IMR-90 (cell line): ENCODE measurements around the gene GSTA2. TPM values are rescaled to one million over a fixed set of nuclear protein-coding genes. Genes with fewer than 3 reads are reported as not detected.

Source experiments
- ATAC-seq: fragments of 200-7000 bp; cut with Tn5 transposase; 2 replicates; pipeline ENCODE4 v1.9.1; 2020; ENCODE audit warnings: low read depth, mild to moderate bottlenecking, moderate library complexity
- BruUV-seq: library from RNA; stranded (reverse); fragments of 400-500 nt; replicated peaks from 2 replicates; lab custom pipeline; 2021; lab: Mats Ljungman, UMichigan
- CTCF ChIA-PET: fragments of 300-600 bp; formaldehyde crosslinking; extraction: SDS; loops from one replicate; lab custom pipeline; 2021; ENCODE audit warnings: antibody characterized with exemption; lab: Yijun Ruan, JAX
- POLR2A ChIA-PET: fragments of 300-600 bp; sonication (Branson Sonifier 250); formaldehyde crosslinking; loops from one replicate; lab custom pipeline; 2022; ENCODE audit warnings: antibody characterized with exemption; ENCODE audit not compliant: unreplicated experiment; lab: Charles Lee
- DNase-seq: peaks from one replicate; pipeline ENCODE4 v3.0.0; 2013
- H2AFZ ChIP-seq: replicated peaks from 2 replicates; pipeline ENCODE3; 2013; ENCODE audit warnings: low read length, mild to moderate bottlenecking; ENCODE audit not compliant: poor library complexity
- H2AK5ac ChIP-seq: 2 replicates; pipeline ENCODE4 v1.6.1; 2013; ENCODE audit warnings: low read depth, low read length, inconsistent platforms
- H2AK9ac ChIP-seq: replicated peaks from 2 replicates; pipeline ENCODE3; 2013; ENCODE audit warnings: mild to moderate bottlenecking, low read depth, low read length, moderate library complexity; ENCODE audit not compliant: poor library complexity
- H2BK120ac ChIP-seq: 2 replicates; pipeline ENCODE4 v1.6.1; 2013; ENCODE audit warnings: low read depth, low read length, inconsistent platforms
- H2BK15ac ChIP-seq: 3 replicates; pipeline ENCODE4 v1.6.1; 2013; ENCODE audit warnings: low read depth, low read length, inconsistent platforms
- H2BK20ac ChIP-seq: 2 replicates; pipeline ENCODE4 v1.6.1; 2013; ENCODE audit warnings: low read depth, mild to moderate bottlenecking, inconsistent platforms, low read length, moderate library complexity
- H2BK5ac ChIP-seq: 2 replicates; pipeline ENCODE4 v1.6.1; 2013; ENCODE audit warnings: mild to moderate bottlenecking, low read depth, low read length, inconsistent platforms; ENCODE audit not compliant: poor library complexity, severe bottlenecking
- H3K14ac ChIP-seq: replicated peaks from 2 replicates; pipeline ENCODE4 v1.6.1; 2013; ENCODE audit warnings: low read depth, low read length, inconsistent platforms
- H3K18ac ChIP-seq: 2 replicates; pipeline ENCODE4 v1.6.1; 2013; ENCODE audit warnings: low read depth, low read length, control low read depth
- H3K23ac ChIP-seq: 2 replicates; pipeline ENCODE4 v1.6.1; 2013; ENCODE audit warnings: low read depth, low read length, inconsistent platforms
- H3K27ac ChIP-seq: 2 replicates; pipeline ENCODE4 v1.5.1; 2013; ENCODE audit warnings: mild to moderate bottlenecking, control low read depth, low read length; ENCODE audit not compliant: insufficient read depth
- H3K27me3 ChIP-seq: 2 replicates; pipeline ENCODE4 v1.6.1; 2013; ENCODE audit warnings: low read length; ENCODE audit not compliant: control insufficient read depth, insufficient read depth
- H3K36me3 ChIP-seq: 2 replicates; pipeline ENCODE4 v1.6.1; 2013; ENCODE audit warnings: low read length, mixed read lengths; ENCODE audit not compliant: control insufficient read depth, insufficient read depth
- H3K4ac ChIP-seq: 2 replicates; pipeline ENCODE4 v1.6.1; 2013; ENCODE audit warnings: low read depth, low read length, inconsistent platforms
- H3K4me1 ChIP-seq: 2 replicates; pipeline ENCODE4 v1.6.1; 2013; ENCODE audit warnings: low read length, mixed read lengths; ENCODE audit not compliant: control insufficient read depth, insufficient read depth
- H3K4me2 ChIP-seq: 2 replicates; pipeline ENCODE4 v1.6.1; 2013; ENCODE audit warnings: low read depth, mild to moderate bottlenecking, control low read depth, low read length, moderate library complexity
- H3K4me3 ChIP-seq: 2 replicates; pipeline ENCODE4 v1.5.1; 2013; ENCODE audit warnings: low read depth, mild to moderate bottlenecking, control low read depth, low read length, moderate library complexity; ENCODE audit not compliant: insufficient read depth
- H3K56ac ChIP-seq: 2 replicates; pipeline ENCODE4 v1.6.1; 2013; ENCODE audit warnings: low read length, inconsistent platforms; ENCODE audit not compliant: insufficient read depth; ENCODE audit errors: extremely low read depth
- H3K79me1 ChIP-seq, 2 experiments: 2 replicates each; pipeline ENCODE4 v1.6.1; 2013; ENCODE audit warnings: low read length in 2 of 2, inconsistent platforms in 1 of 2, low read depth in 1 of 2
- H3K9ac ChIP-seq: 2 replicates; pipeline ENCODE4 v1.6.1; 2013; ENCODE audit warnings: low read depth, low read length, control low read depth
- H3K9me1 ChIP-seq: 2 replicates; pipeline ENCODE4 v1.6.1; 2013; ENCODE audit warnings: low read length, inconsistent platforms; ENCODE audit not compliant: insufficient read depth
- H3K9me3 ChIP-seq: 2 replicates; pipeline ENCODE4 v1.6.1; 2013; ENCODE audit warnings: low read length; ENCODE audit not compliant: control insufficient read depth, insufficient read depth
- H4K20me1 ChIP-seq: 2 replicates; pipeline ENCODE4 v1.6.1; 2013; ENCODE audit warnings: low read length, inconsistent platforms; ENCODE audit not compliant: insufficient read depth
- H4K5ac ChIP-seq: 2 replicates; pipeline ENCODE4 v1.6.1; 2013; ENCODE audit warnings: mild to moderate bottlenecking, low read depth, low read length, control low read depth
- H4K8ac ChIP-seq, 2 experiments: 2 replicates each; pipeline ENCODE4 v1.6.1; 2013; ENCODE audit warnings: low read depth in 2 of 2, low read length in 2 of 2, control low read depth in 1 of 2, inconsistent platforms in 1 of 2
- H4K91ac ChIP-seq: 2 replicates; pipeline ENCODE4 v1.6.1; 2013; ENCODE audit warnings: low read depth, low read length, inconsistent platforms; ENCODE audit not compliant: insufficient read depth
- BHLHE40 ChIP-seq: fragments of 150-350 bp; IDR thresholded peaks from 2 replicates; pipeline ENCODE4 v1.6.1; 2016; ENCODE audit warnings: mild to moderate bottlenecking, low read depth, low read length
- CEBPB ChIP-seq: IDR thresholded peaks from 2 replicates; pipeline ENCODE4 v1.6.1; 2012; ENCODE audit warnings: low read depth, low read length, improper control_type of control experiment
- CHD1 ChIP-seq: IDR thresholded peaks from 2 replicates; pipeline ENCODE4 v1.6.1; 2012; ENCODE audit warnings: low read depth, low read length, improper control_type of control experiment
- FOS ChIP-seq: fragments of 150-350 bp; IDR thresholded peaks from 2 replicates; pipeline ENCODE4 v1.6.1; 2016; ENCODE audit warnings: low read depth, low read length
- MAFK ChIP-seq: IDR thresholded peaks from 2 replicates; pipeline ENCODE4 v1.6.1; 2012; ENCODE audit warnings: low read depth, low read length, improper control_type of control experiment
- MAZ ChIP-seq: IDR thresholded peaks from 2 replicates; pipeline ENCODE4 v1.6.1; 2012; ENCODE audit warnings: low read depth, mild to moderate bottlenecking, low read length, improper control_type of control experiment, moderate library complexity, borderline replicate concordance
- MXI1 ChIP-seq: IDR thresholded peaks from 2 replicates; pipeline ENCODE4 v1.6.1; 2012; ENCODE audit warnings: low read depth, mild to moderate bottlenecking, low read length, moderate library complexity, borderline replicate concordance
- NFE2L2 ChIP-seq: fragments of 150-350 bp; IDR thresholded peaks from 2 replicates; pipeline ENCODE4 v1.6.1; 2016; ENCODE audit warnings: low read depth, mild to moderate bottlenecking, low read length
- POLR2A ChIP-seq: IDR thresholded peaks from 2 replicates; pipeline ENCODE4 v1.6.1; 2012; ENCODE audit warnings: mild to moderate bottlenecking, low read depth, low read length
- RAD21 ChIP-seq: IDR thresholded peaks from 2 replicates; pipeline ENCODE4 v1.6.1; 2012; ENCODE audit warnings: low read length, improper control_type of control experiment
- SMC3 ChIP-seq: fragments of 150-350 bp; IDR thresholded peaks from 2 replicates; pipeline ENCODE4 v1.6.1; 2016; ENCODE audit warnings: low read depth, mild to moderate bottlenecking, antibody characterized with exemption, low read length, moderate library complexity
- WGBS, 2 experiments: methylation state at CpG; one replicate each; pipeline versions ENCODE4 v1.1.5 to v1.1.7; 2013; ENCODE audit warnings: missing lambda C conversion rate in 2 of 2; ENCODE audit not compliant: insufficient read length in 1 of 2; ENCODE audit errors: extremely low coverage in 2 of 2; 5-methylcytosine and 5-hydroxymethylcytosine counted together
- dilution Hi-C: fragments of 300-500 bp; cut with HindIII; formaldehyde crosslinking; loops from one replicate; pipeline ENCODE4 v1.14.3; 2018; ENCODE audit warnings: low sequenced_read_pairs; ENCODE audit not compliant: unreplicated experiment
- in situ Hi-C: fragments of 300-500 bp; cut with MboI; formaldehyde crosslinking; loops from 3 replicates; pipeline ENCODE4 v1.14.3; 2019; ENCODE audit warnings: low sequenced_read_pairs, inconsistent platforms, mixed read lengths
- intact Hi-C: fragments of 100-400 bp; cut with micrococcal nuclease; formaldehyde crosslinking; loops from 2 replicates; pipeline ENCODE4 v1.10.0; 2022
- polyA plus RNA-seq, 3 experiments: library from polyadenylated mRNA; depleted of rRNA; stranded (reverse); fragments of >200 nt; gene quantifications; 2 replicates each; pipeline ENCODE4 v1.2.3, GENCODE V29; 2012; ENCODE audit warnings: low replicate concordance in 1 of 3
- total RNA-seq: library from RNA; depleted of rRNA; stranded (reverse); fragments of >200 nt; gene quantifications from 2 replicates; pipeline ENCODE4 v1.2.3, GENCODE V29; 2012
- TF ChIP-seq, protein P1 (sequence below): conservative IDR thresholded peaks from 2 replicates; pipeline ENCODE4 v1.5.1; 2012; ENCODE audit warnings: mild to moderate bottlenecking, low read depth, low read length, improper control_type of control experiment
- TF ChIP-seq, protein P2 (sequence below): fragments of 150-350 bp; IDR thresholded peaks from 2 replicates; pipeline ENCODE4 v1.6.1; 2016; ENCODE audit warnings: low read depth, mild to moderate bottlenecking, low read length, moderate library complexity, borderline replicate concordance

GSTA2 gene
- total and polyA plus RNA-seq, 2 of the 4 experiments (the other 2 are of a cell fraction) = not detected

DNA sequence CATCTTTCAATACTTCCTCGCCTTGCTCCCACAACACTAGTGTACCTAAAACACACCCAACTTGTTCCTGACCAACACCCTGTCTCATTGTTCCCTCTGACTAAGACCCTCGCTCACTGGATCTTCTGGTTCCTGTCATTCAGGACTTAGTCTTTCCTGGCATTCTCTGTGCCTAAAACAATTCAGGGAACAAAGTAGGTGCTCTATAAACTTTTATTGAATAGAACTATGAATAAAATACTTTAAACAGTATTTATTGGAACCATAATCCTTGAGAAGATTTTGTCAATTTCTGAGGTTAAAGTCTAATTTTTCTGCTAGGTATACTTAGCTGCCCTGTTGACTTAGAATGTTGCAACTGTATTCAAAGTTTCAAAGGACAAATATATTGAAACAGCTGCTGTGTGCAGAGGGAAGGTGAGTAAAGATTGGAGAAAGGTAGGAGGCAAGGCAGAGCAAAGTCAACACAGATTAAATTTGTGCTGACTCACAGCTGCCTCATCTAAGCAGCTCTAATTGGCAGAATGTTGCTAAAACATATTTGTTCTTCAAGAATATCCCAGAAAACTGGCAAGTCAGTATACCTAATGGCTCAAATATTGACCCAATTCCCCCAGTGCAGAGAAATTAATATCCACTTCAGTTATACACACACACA, 37.6 kb downstream of the GSTA2 start:
- no peak overlapping the region for H2AK9ac ChIP-seq
- peak; percentile 28 for DNase-seq
- no peak overlapping the region for H3K23ac ChIP-seq
- dilution Hi-C loops = no loop called here
- no peak overlapping the region for H2BK120ac ChIP-seq
- H3K4me2 ChIP-seq = no peak overlapping the region
- no peak overlapping the region for H3K56ac ChIP-seq
- CTCF ChIA-PET = interaction anchor here (0.7 kb wide), 1 partner anchor 156 kb away, joined by 3 read pairs; no protein-coding TSS in a partner anchor
- no peak overlapping the region for H2AK5ac ChIP-seq
- H2BK5ac ChIP-seq = no peak overlapping the region
- H3K27ac ChIP-seq = no peak overlapping the region
- H3K27me3 ChIP-seq = no peaks in the 10 kb centered on the region; the same call in 1 of the 2 replicates
- BruUV-seq = no TSS peak
- POLR2A ChIA-PET = no interaction called here
- H2BK20ac ChIP-seq = no peak overlapping the region
- no peaks in the 10 kb centered on the region for H3K36me3 ChIP-seq
- H4K8ac ChIP-seq = no peak overlapping the region
- no peak overlapping the region for H3K14ac ChIP-seq
- no peaks in the 10 kb centered on the region for H4K20me1 ChIP-seq
- no peak overlapping the region for H3K9ac ChIP-seq
- TF ChIP-seq MAFK (0 out of 2 replicates have a peak, but pooled peaks have one; percentile 10), MXI1 (no peak), CEBPB (no peak), POLR2A (no peak), RAD21 (no peak), FOS (no peak), BHLHE40 (no peak), MAZ (no peak), NFE2L2 (peak; percentile 73), SMC3 (no peak), CHD1 (no peak)
- TF ChIP-seq, protein P1, sequence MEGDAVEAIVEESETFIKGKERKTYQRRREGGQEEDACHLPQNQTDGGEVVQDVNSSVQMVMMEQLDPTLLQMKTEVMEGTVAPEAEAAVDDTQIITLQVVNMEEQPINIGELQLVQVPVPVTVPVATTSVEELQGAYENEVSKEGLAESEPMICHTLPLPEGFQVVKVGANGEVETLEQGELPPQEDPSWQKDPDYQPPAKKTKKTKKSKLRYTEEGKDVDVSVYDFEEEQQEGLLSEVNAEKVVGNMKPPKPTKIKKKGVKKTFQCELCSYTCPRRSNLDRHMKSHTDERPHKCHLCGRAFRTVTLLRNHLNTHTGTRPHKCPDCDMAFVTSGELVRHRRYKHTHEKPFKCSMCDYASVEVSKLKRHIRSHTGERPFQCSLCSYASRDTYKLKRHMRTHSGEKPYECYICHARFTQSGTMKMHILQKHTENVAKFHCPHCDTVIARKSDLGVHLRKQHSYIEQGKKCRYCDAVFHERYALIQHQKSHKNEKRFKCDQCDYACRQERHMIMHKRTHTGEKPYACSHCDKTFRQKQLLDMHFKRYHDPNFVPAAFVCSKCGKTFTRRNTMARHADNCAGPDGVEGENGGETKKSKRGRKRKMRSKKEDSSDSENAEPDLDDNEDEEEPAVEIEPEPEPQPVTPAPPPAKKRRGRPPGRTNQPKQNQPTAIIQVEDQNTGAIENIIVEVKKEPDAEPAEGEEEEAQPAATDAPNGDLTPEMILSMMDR = no peak
- TF ChIP-seq, protein P2, sequence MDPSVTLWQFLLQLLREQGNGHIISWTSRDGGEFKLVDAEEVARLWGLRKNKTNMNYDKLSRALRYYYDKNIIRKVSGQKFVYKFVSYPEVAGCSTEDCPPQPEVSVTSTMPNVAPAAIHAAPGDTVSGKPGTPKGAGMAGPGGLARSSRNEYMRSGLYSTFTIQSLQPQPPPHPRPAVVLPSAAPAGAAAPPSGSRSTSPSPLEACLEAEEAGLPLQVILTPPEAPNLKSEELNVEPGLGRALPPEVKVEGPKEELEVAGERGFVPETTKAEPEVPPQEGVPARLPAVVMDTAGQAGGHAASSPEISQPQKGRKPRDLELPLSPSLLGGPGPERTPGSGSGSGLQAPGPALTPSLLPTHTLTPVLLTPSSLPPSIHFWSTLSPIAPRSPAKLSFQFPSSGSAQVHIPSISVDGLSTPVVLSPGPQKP = no peak
- H2BK15ac ChIP-seq = no peak overlapping the region
- intact Hi-C loops = no loop called here
- 100% methylated on average over 1 of the region's 2 CpGs; no CpG with 5 or more reads in 1 of the 2 experiments for WGBS, 2 experiments
- no peaks in the 10 kb centered on the region for H3K79me1 ChIP-seq
- no peak overlapping the region for H3K4ac ChIP-seq
- ATAC-seq = no peak
- H4K91ac ChIP-seq = no peak overlapping the region
- in situ Hi-C loops = no loop called here
- H2AFZ ChIP-seq = no peak overlapping the region
- H3K9me1 ChIP-seq = no peaks in the 10 kb centered on the region
- H3K18ac ChIP-seq = no peak overlapping the region
- H3K4me1 ChIP-seq = no peaks in the 10 kb centered on the region; the same call in 1 of the 2 replicates
- no peak overlapping the region for H4K5ac ChIP-seq
- H3K4me3 ChIP-seq = no peak overlapping the region
- H3K9me3 ChIP-seq = no peaks in the 10 kb centered on the region
